Measurements from ENCODE around the gene ADAMTS2. TPM values are rescaled to one million over a fixed set of nuclear protein-coding genes. Genes with fewer than 3 reads are reported as not detected.

Gene ADAMTS2
- polyA plus RNA-seq, 1 donor from 2014 or later = not detected

DNA sequence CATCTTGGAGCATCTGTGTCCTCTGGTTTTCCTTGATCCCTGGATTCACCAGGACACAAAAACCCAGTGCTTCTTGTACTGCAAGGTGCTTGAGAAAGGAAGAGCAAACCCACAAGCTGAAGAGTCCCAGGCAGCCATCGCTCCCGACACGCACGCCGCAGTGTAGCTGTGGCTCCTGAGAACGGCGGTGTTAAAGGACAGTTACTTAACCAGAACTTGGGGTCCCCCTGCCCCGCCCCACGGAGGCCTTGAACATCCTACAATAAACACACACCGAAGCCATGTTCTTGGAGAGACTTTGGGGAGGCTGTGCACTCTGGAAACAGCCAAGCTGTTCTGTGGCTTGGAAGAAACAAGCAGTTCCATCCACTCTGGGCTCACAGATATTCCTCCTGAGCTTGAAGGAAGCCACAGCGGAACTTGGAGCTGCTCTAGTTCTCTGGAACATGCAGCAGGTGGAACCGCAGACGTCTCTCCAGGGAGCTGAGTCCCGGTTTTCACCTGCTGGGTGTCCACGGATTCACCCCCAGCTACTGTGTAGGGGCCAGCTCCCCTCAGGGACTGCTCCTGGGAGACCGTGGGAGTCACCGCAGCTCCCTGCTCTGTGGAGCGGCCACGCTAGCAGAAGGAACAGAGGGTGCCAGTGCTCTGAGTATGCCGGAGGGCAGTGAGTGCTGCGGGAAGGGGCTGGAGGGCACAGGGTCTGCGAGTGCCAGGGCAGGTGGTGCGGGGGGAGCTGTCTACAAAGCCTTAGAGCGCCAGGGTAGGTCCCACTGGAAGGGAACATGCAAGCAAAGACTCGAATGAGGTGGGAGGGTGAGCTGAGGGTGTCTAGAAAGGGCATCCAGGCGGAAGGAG is 107.3 kb downstream of the ADAMTS2 start:
- peaks cover 6% of the 10 kb centered on the region for H3K27me3 Mint-ChIP-seq
- peaks cover 0 to 5% (median 3%) of the 10 kb centered on the region in 3 donors for H3K9me3 Mint-ChIP-seq
- peaks cover 0 to 6% (median 0%) of the 10 kb centered on the region in 3 donors for H3K4me1 Mint-ChIP-seq
- no peak overlapping the region for H3K4me3 Mint-ChIP-seq
- H3K36me3 Mint-ChIP-seq = no peaks in the 10 kb centered on the region
- H3K27ac Mint-ChIP-seq = no peak overlapping the region

DNA sequence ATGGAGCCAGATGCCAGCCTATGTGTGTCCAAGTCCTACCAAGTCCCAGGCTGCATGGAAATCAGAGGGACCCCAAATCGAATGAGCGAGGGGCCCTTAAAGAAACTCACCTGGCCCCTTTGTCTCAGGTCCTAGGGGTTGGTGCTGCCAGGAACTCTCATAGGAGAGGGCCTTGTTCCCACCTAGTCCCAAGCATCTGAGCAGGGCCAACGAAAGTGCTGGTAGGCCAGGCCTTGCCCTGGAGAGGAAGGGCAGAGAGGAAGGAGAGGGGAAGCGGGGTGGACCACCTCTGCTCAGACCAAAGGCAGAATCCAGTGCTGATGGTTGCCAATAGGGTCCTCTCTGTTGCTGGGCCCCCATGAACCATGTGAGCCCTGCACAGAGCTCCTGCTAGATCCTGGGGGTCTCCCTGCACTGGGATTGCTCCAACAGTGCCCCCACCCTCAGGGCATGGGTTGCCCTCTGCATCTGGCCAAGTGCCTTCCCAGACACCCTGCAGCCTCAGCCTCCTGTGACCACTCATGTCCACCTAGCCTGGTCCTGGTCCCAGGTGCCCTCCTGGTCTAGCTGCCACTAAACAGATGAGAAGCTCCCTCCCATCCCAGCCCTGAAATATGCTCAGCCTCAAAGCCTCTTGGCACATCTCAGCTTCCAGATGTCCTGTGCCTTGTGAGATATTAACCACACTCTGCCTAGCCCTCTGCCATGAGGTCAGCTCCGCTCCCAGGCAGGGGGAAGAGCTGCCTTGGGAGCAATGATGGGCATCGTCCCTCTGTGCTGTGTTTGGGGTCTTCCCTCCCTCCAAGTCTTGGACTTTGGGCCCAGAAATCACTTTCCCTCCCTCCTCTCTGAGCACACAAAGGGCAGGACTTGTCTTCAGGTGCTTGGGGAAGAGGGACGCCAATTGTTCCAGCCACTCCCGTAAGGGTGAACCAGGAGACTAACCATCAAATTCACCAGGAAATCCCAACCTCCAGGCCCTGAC is 109.6 kb downstream of the ADAMTS2 start:
- peaks cover 6% of the 10 kb centered on the region for H3K27me3 Mint-ChIP-seq
- H3K36me3 Mint-ChIP-seq = no peaks in the 10 kb centered on the region
- H3K9me3 Mint-ChIP-seq = peaks cover 0 to 5% (median 3%) of the 10 kb centered on the region in 3 donors
- peak overlapping the region in 2 of 4 donors; percentile 9 to 74 for H3K4me3 Mint-ChIP-seq
- peaks cover 0 to 6% (median 0%) of the 10 kb centered on the region in 3 donors for H3K4me1 Mint-ChIP-seq
- H3K27ac Mint-ChIP-seq = no peak overlapping the region

DNA sequence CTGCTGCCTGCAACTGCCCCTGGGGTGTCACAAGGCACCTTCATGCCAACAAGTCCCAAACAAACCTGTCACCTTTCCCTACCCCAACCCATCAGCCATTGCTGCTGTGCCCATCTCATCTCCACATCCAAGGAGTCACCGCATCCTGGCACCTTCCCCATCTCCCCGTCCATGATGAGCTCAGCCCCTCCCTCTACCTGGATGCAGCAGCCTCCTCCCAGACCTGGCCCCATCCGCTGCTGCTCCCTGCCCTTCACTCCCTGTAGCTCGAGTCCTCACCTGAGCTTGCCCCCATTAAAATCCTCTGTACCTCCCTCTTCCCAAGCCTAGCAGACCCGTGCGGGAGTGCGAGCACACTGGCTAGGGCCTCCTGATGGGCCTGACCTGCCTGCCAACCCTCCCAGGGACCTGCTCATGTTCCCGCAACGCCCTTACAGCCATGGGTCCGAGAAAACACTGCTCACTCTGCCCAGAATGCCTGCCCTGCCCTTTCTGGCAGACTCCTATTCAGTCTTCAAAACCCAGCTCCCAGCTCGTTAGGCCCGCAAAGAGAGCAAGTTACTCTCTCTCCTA is 110.6 kb downstream of the ADAMTS2 start:
- Mint-ChIP-seq H3K4me3 (peak overlapping the region in 1 of 4 donors; percentile 76), H3K36me3 (no peaks in the 10 kb centered on the region)

DNA sequence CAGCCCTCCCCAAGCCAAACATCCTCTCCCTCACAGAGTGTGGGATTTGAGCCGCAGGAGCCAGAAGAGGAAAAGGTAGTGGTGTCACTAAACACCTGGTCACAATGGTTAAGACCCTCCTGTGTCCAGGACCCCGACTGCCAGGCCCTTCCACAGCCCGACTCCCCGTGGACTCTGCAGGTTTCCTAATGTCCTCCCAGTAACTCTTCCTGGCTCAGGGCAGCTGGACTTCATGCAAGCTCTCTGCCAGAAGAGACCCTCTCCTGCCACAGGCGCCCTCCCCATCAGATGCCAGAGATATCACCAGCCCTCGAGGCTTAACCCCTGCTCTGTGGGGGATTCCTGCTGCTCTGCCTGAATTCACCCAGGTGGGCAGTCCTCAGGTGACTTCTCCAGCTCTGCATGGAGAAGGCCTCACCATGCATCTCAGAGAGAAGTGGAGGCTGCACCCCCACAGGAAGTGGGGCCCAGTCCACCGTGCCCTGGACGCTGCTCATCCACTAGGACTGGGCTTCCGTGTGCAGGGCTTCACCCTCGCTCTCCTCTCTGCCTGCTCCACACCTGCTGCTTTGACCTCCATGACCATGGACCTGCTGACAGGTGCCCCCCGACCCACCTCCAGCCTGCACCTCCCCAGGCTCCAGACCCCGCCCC is 111.2 kb downstream of the ADAMTS2 start:
- Mint-ChIP-seq H3K9me3 (peaks cover 0 to 5% (median 3%) of the 10 kb centered on the region in 3 donors), H3K36me3 (no peaks in the 10 kb centered on the region), H3K27me3 (peaks cover 6% of the 10 kb centered on the region), H3K4me1 (peaks cover 0 to 5% (median 0%) of the 10 kb centered on the region in 3 donors), H3K27ac (no peak overlapping the region), H3K4me3 (peak overlapping the region in 1 of 4 donors; percentile 76)

More for the DNA sequence above, 110.6 kb downstream of the ADAMTS2 start:
- H3K9me3 Mint-ChIP-seq = peaks cover 0 to 6% (median 3%) of the 10 kb centered on the region in 3 donors
- peaks cover 0 to 5% (median 0%) of the 10 kb centered on the region in 3 donors for H3K4me1 Mint-ChIP-seq
- H3K27me3 Mint-ChIP-seq = peaks cover 6% of the 10 kb centered on the region
- no peak overlapping the region for H3K27ac Mint-ChIP-seq

DNA sequence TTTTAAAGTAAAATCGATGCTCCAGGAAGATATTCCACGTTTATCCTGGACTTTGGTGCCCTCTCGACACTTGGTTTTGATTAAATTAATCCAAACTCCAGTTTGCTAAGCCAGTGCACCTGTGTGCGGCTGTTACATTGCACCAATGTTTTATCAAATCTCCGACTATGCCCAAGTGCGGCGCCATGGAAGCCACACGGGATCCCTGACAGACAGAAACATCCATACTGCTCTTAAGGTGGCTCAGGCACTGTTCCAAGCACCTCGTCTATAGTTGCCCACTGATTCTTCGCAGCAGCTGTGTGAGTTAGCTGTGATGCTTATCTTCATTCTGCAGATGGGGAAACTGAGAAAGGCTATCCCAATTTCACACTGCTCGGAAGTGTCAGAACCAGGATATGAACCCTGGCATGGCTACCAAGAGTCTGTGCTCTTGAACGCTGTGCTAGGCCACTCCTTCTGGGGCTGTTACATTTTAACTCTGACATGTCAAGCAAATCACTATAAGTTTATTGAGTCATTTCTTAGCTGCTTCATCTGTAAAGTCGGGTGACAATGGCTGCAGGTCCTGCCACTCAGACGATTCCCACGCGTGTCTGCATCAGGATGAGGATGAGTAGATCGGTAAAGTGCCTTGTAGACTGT is 113.0 kb downstream of the ADAMTS2 start:
- H3K36me3 Mint-ChIP-seq = no peaks in the 10 kb centered on the region
- H3K27me3 Mint-ChIP-seq = peaks cover 4% of the 10 kb centered on the region
- H3K9me3 Mint-ChIP-seq = peaks cover 0 to 1% (median 0%) of the 10 kb centered on the region in 3 donors
- H3K4me3 Mint-ChIP-seq = no peak overlapping the region
- H3K4me1 Mint-ChIP-seq = peaks cover 0 to 5% (median 0%) of the 10 kb centered on the region in 3 donors
- H3K27ac Mint-ChIP-seq = no peak overlapping the region

DNA sequence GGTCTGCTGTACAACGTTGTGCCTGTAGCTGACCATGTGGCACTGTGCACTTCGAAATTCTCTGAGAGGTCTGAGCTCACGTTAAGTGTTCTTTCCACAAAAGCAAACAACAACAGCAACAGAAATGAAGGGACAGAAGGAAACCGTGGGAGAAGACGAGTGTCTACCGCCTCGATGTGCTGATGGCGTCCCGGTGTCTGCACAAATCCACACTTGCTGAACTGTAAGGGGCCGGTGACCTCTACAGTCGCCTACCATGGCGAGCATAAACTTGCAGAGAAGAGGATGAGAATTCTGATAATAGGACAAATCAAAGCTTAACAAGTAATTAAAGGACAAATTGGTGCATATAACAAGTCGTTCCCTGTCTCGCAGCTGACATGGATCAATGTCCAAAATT is 114.0 kb downstream of the ADAMTS2 start:
- peaks cover 4% of the 10 kb centered on the region for H3K27me3 Mint-ChIP-seq
- no peaks in the 10 kb centered on the region for H3K36me3 Mint-ChIP-seq
- peaks cover 0 to 5% (median 0%) of the 10 kb centered on the region in 3 donors for H3K4me1 Mint-ChIP-seq
- H3K9me3 Mint-ChIP-seq = peaks cover 0 to 1% (median 0%) of the 10 kb centered on the region in 3 donors
- H3K4me3 Mint-ChIP-seq = no peak overlapping the region
- no peak overlapping the region for H3K27ac Mint-ChIP-seq

DNA sequence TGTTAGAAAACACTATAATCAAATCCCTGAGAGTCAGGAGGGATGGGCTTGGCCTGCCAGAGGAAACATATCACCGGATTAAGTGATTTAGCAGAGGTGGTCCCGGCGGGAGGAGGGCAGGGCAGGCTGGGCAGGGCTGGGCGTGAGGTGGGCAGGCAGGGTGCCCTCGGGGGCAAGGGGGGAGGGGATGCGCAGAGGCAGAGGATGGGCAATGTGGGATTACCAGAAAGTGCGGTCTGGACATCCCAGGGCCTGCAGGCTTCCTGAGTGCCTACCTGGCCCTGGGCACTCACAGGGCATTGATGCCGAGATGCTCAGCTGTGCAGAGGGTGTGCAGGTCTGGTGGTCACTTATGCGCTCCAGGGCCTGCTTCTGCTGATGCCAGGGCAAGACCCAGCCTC is 115.2 kb downstream of the ADAMTS2 start:
- Mint-ChIP-seq H3K4me3 (no peak overlapping the region), H3K9me3 (peaks cover 0 to 1% (median under 1%) of the 10 kb centered on the region in 3 donors), H3K27me3 (peaks cover 4% of the 10 kb centered on the region), H3K36me3 (no peaks in the 10 kb centered on the region), H3K4me1 (peaks cover 0 to 5% (median 0%) of the 10 kb centered on the region in 3 donors), H3K27ac (no peak overlapping the region)

DNA sequence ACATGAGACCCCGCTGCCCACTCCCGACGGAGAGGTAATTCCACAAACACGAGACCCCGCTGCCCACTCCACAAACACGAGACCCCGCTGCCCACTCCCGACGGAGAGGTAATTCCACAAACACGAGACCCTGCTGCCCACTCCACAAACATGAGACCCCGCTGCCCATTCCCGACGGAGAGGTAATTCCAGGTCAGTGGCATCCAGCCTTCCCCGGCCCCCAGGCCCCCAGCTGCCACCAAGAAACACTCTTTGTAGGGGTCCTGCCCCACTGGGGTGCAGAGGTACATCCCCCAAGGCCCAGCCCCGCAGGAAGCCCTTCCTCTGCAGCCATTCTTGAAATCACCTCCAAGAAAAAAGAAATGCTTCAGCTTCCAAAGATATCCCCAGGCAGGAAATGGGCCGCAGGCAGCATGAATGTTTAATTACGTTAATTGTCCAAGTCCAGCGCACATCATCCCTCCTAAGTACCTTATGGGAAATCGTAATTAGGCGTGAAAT is 115.9 kb downstream of the ADAMTS2 start:
- H3K27me3 Mint-ChIP-seq = peaks cover 2% of the 10 kb centered on the region
- H3K9me3 Mint-ChIP-seq = peaks cover 0 to 3% (median 2%) of the 10 kb centered on the region in 3 donors
- H3K27ac Mint-ChIP-seq = no peak overlapping the region
- peaks cover 0 to under 1% (median 0%) of the 10 kb centered on the region in 3 donors for H3K4me1 Mint-ChIP-seq
- H3K36me3 Mint-ChIP-seq = no peaks in the 10 kb centered on the region
- H3K4me3 Mint-ChIP-seq = no peak overlapping the region

DNA sequence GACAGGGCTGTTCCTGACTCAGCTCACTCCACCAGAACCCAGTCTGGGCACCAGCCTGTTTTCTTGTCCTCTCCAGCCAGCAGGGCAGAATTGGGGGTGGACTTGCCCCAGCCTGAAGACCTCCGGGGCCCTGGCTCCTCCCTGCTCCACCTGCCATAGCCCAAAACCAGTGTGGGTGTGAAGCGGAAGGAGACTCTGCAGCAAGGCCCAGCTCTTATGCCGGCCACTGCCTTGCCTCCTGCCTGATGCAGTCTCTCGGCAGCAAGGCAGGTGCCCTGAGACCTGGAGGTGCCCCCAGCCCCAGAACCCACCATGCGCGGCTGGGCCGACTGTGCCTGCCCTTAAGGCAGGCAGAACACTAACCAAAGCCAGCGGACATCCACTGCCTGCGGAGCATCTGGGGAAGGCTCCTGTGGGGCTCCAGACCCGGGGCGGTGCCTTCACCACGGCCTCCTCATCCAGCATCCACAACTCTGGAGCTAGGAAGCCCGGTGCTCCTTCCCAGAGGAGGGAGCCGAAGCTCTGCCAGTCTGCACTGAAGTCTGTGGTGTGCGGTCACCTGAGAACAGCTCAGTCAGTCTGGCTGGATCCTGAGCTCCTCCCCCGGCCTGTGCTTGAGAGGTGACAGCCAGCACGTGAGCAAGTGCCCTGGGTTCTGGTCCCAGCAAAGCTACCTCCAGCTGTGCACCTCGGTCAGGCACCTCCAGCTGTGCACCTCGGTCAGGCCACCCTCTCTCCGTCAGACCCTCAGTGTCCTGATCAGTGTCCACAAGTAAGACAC is 116.7 kb downstream of the ADAMTS2 start:
- H3K27me3 Mint-ChIP-seq = peaks cover 2% of the 10 kb centered on the region
- H3K9me3 Mint-ChIP-seq = peaks cover 0 to 4% (median 2%) of the 10 kb centered on the region in 3 donors
- H3K4me3 Mint-ChIP-seq = no peak overlapping the region
- H3K4me1 Mint-ChIP-seq = no peaks in the 10 kb centered on the region
- no peak overlapping the region for H3K27ac Mint-ChIP-seq
- no peaks in the 10 kb centered on the region for H3K36me3 Mint-ChIP-seq

DNA sequence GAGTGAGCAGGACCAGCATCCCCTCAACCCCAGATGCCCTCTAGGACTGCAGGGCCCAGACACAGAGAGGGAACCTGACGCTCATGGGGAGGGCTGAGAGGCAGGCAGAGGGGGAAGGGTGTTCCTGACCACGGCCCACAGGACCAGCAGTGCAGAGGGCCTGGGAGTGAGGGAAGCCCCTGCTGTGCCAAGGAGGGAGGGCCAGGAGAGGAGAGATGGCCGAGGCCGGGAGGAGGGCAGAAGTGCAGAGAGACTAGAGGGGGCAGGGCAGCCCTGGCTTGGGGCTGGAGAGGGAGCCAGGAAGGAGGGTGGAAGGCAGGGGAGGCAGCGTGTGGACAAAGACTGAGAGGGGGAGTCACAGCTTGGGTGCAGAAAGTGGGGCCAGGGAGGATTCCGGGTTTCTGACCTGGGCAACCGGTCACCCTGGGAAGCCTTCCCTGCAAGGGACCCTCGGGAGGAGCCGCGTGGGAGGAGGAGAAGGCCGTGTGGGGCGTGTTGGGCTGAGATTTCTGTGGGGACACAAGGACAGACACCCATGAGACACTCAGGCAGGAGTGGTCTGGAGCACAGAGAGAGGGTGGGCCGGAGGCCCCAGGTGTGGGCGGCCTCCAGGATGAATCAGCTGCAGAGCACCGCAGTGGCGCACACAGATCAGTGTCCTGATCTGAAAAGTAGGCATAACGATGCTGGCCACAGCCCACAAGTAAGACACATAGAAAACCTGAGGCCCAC is 117.5 kb downstream of the ADAMTS2 start:
- Mint-ChIP-seq H3K27ac (no peak overlapping the region), H3K4me1 (peaks cover 0 to 2% (median 0%) of the 10 kb centered on the region in 3 donors), H3K36me3 (no peaks in the 10 kb centered on the region), H3K9me3 (peaks cover 0 to 9% (median 4%) of the 10 kb centered on the region in 3 donors), H3K4me3 (no peak overlapping the region), H3K27me3 (peaks cover 2% of the 10 kb centered on the region)

DNA sequence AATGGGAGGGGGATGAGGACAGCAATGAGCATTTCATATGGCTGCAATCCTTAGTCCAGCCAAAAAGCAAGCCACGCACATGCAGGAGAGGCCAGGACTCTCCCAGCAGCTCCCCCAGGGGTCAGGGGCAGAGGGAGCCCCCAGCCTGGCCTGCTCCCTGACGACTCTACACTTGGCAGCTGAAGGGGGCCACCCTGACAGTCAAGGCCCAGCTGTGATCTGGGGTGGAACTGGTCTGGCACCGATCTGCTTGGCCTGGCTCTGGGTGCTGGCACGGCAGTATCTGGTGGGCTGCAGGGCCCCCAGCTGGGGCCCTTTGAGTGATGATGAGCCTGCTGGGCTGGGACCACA is 118.1 kb downstream of the ADAMTS2 start:
- Mint-ChIP-seq H3K27me3 (peaks cover 2% of the 10 kb centered on the region), H3K9me3 (peaks cover 0 to 9% (median 4%) of the 10 kb centered on the region in 3 donors), H3K27ac (no peak overlapping the region), H3K36me3 (no peaks in the 10 kb centered on the region), H3K4me3 (no peak overlapping the region), H3K4me1 (peaks cover 0 to 2% (median 0%) of the 10 kb centered on the region in 3 donors)

DNA sequence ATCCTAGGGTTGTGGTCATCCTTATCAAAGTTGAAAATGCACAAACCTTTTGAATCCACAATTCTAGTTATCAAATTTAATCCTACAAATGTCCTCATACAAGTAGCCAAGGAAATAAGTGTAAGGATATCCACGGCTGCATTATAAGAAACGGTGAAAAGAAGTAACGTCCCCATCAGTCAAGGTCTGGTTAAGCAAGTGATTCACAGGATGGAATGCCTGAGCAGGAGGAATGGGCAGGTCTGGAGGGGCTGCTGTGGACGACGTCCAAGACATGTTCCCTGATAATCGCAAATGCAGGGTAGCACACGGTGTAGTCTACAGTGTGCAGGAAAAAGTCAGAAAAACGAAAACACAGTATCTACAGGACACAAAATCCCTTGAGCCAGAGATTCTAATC is 118.6 kb downstream of the ADAMTS2 start:
- no peaks in the 10 kb centered on the region for H3K36me3 Mint-ChIP-seq
- peaks cover 2% of the 10 kb centered on the region for H3K27me3 Mint-ChIP-seq
- peaks cover 0 to 9% (median 4%) of the 10 kb centered on the region in 3 donors for H3K9me3 Mint-ChIP-seq
- H3K27ac Mint-ChIP-seq = no peak overlapping the region
- no peak overlapping the region for H3K4me3 Mint-ChIP-seq
- H3K4me1 Mint-ChIP-seq = peaks cover 0 to 2% (median 0%) of the 10 kb centered on the region in 3 donors

Data from IgD-negative memory B cell (primary cell).